ENCODE results near the gene CTIF. TPM values are rescaled to one million over a fixed set of nuclear protein-coding genes. Genes with fewer than 3 reads are reported as not detected.
A peak's percentile ranks its signal among the peaks of the same experiment; 100 is the strongest.

Gene CTIF
- total RNA-seq, 4 donors from 2014 or later: 72.2 to 137 (median 86.5) TPM

DNA sequence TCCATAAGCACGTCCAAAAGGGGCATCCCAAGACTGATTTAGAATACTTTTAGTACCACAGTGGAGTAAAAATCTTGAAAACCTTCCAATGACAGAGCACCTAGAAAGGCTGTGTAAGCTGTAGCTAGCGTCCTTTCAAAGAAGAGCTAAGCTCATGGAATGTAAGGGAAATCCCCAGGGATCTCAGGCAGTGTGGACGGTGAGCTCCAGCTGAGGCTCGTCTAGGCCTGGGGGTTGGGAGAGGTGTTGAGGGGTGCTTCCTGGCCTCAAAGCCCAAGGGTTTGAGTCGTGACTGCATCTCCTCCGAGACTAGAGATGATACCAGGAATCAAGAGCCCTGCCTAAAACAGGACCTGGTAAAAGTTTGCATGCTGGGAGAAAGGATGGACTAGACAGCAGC, 7.6 kb downstream of the CTIF start:
- TF ChIP-seq EP300 (IDR thresholded peaks at IDR 0.05) (no peak), POLR2A (IDR thresholded peaks at IDR 0.05) (no peak)
- TF ChIP-seq, protein P1, sequence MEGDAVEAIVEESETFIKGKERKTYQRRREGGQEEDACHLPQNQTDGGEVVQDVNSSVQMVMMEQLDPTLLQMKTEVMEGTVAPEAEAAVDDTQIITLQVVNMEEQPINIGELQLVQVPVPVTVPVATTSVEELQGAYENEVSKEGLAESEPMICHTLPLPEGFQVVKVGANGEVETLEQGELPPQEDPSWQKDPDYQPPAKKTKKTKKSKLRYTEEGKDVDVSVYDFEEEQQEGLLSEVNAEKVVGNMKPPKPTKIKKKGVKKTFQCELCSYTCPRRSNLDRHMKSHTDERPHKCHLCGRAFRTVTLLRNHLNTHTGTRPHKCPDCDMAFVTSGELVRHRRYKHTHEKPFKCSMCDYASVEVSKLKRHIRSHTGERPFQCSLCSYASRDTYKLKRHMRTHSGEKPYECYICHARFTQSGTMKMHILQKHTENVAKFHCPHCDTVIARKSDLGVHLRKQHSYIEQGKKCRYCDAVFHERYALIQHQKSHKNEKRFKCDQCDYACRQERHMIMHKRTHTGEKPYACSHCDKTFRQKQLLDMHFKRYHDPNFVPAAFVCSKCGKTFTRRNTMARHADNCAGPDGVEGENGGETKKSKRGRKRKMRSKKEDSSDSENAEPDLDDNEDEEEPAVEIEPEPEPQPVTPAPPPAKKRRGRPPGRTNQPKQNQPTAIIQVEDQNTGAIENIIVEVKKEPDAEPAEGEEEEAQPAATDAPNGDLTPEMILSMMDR (IDR thresholded peaks at IDR 0.05): no peak
- Histone ChIP-seq H3K27me3 (no peaks in the 10 kb centered on the region), H3K4me3 (no peak overlapping the region), H3K27ac (peak overlapping the region in 1 of 4 donors; percentile 14), H3K36me3 (peaks cover 0 to 5% (median 0%) of the 10 kb centered on the region in 3 donors), H3K4me1 (peaks cover 0 to 48% (median 6%) of the 10 kb centered on the region in 4 donors), H3K9me3 (no peaks in the 10 kb centered on the region)
- DNase-seq (ENCODE audit: low spot score in 2 of 2): no peak
- WGBS, 2 donors: 64 to 66% methylated on average over 6 of the region's 6 CpGs

DNA sequence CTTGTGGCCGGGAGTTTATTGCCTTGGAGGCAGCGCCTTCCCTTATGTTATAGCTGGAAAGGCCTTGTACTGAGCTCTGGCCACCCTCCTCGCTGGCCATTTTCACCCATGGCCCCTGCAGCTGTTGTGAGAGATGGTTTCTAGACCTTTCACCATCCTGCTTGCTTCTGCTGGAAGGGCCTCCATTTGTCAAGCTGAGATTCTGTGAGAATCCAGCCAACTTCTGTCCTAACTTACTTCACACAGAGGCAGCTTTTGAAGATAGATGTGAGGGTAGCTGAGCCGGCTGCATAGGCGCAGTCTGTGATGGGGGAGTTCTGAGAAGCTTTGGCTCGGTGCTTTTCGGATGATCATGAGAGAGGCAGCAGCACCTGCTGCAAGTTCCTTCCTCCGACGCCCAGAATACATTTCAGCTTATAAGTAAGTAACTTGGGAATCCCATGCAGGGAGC, 8.7 kb downstream of the CTIF start:
- peaks cover 0 to 9% (median 0%) of the 10 kb centered on the region in 3 donors for H3K36me3 ChIP-seq
- peak overlapping the region in 2 of 4 donors; percentile 34 to 57 for H3K27ac ChIP-seq
- WGBS, 2 donors: 83 to 84% methylated on average over 9 of the region's 9 CpGs
- DNase-seq (ENCODE audit: low spot score in 2 of 2): no peak
- no peaks in the 10 kb centered on the region for H3K27me3 ChIP-seq
- no peak overlapping the region for H3K4me3 ChIP-seq
- no peaks in the 10 kb centered on the region for H3K9me3 ChIP-seq
- TF ChIP-seq EP300 (IDR thresholded peaks at IDR 0.05): no peak
- no peak for TF ChIP-seq POLR2A (IDR thresholded peaks at IDR 0.05)
- TF ChIP-seq, protein P1 (IDR thresholded peaks at IDR 0.05): no peak
- H3K4me1 ChIP-seq: peaks cover 0 to 39% (median 6%) of the 10 kb centered on the region in 4 donors

DNA sequence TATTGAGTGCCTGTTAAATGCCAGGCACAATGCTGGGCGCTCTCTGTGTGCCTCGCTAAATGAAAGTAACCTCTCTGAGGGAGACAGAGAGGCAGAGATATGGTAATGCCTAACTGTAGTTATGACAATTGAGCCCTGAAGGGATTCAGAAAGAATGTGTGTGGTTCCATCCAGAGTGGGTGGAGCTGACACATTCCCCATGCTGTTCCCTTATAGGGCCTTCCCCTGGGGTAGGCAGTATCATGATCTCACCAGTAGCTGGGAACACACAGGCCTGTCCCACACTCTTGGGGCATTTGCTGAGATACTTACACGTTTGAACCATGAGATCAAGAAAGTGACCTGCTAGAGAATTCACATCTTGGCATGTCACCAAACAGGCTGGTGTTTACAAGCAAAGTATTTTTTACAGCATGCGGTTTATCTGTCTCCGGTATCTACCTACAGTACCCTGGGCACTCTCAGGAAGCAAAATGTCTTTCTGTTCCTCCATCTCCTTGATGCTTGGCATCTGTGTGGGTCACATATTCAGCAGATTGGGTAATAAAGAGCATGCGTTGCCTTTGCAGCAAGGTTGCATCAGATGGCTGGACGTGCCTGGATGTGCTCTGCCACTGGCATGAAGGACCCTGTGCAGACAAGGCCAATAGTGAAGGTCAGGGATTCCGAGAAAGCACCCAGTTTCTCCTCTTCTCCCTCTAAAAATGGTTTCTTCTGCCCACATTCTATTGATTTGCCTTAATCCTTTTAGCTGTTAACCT, 9.4 kb downstream of the CTIF start:
- no peaks in the 10 kb centered on the region for H3K27me3 ChIP-seq
- H3K27ac ChIP-seq: peak overlapping the region in 1 of 4 donors; percentile 57
- DNase-seq (ENCODE audit: low spot score in 2 of 2): peak in 1 of 2 donors; percentile 22
- peaks cover 0 to 39% (median 6%) of the 10 kb centered on the region in 4 donors for H3K4me1 ChIP-seq
- no peaks in the 10 kb centered on the region for H3K9me3 ChIP-seq
- TF ChIP-seq EP300 (IDR thresholded peaks at IDR 0.05): peak in 1 of 2 donors; percentile 46
- TF ChIP-seq, protein P1 (IDR thresholded peaks at IDR 0.05): no peak
- peak in 1 of 2 donors; percentile 6 for TF ChIP-seq POLR2A (IDR thresholded peaks at IDR 0.05)
- WGBS, 2 donors: 66 to 80% methylated on average over 8 of the region's 8 CpGs
- H3K4me3 ChIP-seq: no peak overlapping the region
- H3K36me3 ChIP-seq: peaks cover 0 to 11% (median 0%) of the 10 kb centered on the region in 3 donors

DNA sequence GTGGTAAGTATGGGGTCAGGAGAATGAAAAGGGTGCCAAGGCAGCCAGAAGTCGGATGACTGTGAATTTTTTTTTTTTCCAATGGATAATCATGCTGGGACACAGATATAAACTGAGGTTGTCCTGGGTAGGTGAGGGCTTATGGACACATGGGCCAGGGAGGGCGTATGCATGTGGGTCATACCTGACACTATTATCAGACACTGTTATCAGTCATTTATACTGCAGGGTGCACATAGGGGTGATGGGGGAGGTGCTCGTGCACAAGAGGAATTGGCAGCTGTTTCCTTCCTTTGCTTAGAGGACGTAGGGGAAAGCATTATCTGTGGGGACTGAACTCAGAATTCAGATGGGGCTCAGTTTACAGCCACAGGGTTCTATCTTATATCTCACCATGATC, 10.1 kb downstream of the CTIF start:
- no peak overlapping the region for H3K4me3 ChIP-seq
- no peak for DNase-seq (ENCODE audit: low spot score in 2 of 2)
- H3K27ac ChIP-seq: peak overlapping the region in 1 of 4 donors; percentile 36
- TF ChIP-seq EP300 (IDR thresholded peaks at IDR 0.05) (no peak), POLR2A (IDR thresholded peaks at IDR 0.05) (no peak)
- TF ChIP-seq, protein P1 (IDR thresholded peaks at IDR 0.05): no peak
- H3K4me1 ChIP-seq: peaks cover 0 to 39% (median 6%) of the 10 kb centered on the region in 4 donors
- H3K36me3 ChIP-seq: peaks cover 0 to 14% (median 0%) of the 10 kb centered on the region in 3 donors
- H3K27me3 ChIP-seq: no peaks in the 10 kb centered on the region
- 88 to 89% methylated on average over 4 of the region's 4 CpGs for WGBS, 2 donors
- no peaks in the 10 kb centered on the region for H3K9me3 ChIP-seq

DNA sequence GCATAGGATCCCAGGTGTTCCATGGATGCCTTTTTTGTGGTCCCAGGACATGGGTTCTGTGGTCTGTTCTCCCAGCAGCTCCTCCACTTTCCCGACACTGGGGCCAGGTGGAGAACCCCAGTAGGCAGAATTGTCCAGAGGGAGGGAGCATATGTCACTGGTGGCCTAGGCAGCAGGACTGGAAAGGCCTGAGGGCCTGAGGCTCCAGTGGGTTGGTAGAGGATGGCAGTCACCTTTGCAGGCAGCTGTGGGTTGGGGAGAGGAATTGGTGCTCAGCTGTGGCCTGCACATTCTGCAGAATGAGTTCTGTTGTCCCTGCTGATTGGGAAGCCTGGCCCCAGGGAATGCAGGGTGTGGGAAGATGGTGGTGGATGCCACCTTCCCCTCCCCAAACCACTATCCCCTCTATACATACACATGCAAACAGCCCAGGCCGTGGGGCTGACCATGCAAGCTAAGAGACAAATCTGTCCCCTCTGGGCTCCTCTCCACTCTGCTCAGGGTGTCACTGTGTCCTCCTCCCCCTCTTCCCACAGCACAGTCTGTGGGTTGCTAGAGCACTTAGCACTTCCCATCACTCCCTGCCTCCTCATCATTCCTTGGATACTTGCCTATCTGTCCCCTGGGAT, 11.4 kb downstream of the CTIF start:
- no peaks in the 10 kb centered on the region for H3K9me3 ChIP-seq
- H3K27ac ChIP-seq: no peak overlapping the region
- DNase-seq (ENCODE audit: low spot score in 2 of 2): no peak
- H3K27me3 ChIP-seq: no peaks in the 10 kb centered on the region
- 81 to 89% methylated on average over 2 of the region's 2 CpGs for WGBS, 2 donors
- H3K4me1 ChIP-seq: peaks cover 0 to 34% (median 6%) of the 10 kb centered on the region in 4 donors
- TF ChIP-seq POLR2A (IDR thresholded peaks at IDR 0.05): no peak
- TF ChIP-seq, protein P1 (IDR thresholded peaks at IDR 0.05): no peak
- no peak for TF ChIP-seq EP300 (IDR thresholded peaks at IDR 0.05)
- peaks cover 0 to 26% (median 0%) of the 10 kb centered on the region in 3 donors for H3K36me3 ChIP-seq
- no peak overlapping the region for H3K4me3 ChIP-seq
